ENCODE data around the gene SLC12A8.

Gene SLC12A8

DNA sequence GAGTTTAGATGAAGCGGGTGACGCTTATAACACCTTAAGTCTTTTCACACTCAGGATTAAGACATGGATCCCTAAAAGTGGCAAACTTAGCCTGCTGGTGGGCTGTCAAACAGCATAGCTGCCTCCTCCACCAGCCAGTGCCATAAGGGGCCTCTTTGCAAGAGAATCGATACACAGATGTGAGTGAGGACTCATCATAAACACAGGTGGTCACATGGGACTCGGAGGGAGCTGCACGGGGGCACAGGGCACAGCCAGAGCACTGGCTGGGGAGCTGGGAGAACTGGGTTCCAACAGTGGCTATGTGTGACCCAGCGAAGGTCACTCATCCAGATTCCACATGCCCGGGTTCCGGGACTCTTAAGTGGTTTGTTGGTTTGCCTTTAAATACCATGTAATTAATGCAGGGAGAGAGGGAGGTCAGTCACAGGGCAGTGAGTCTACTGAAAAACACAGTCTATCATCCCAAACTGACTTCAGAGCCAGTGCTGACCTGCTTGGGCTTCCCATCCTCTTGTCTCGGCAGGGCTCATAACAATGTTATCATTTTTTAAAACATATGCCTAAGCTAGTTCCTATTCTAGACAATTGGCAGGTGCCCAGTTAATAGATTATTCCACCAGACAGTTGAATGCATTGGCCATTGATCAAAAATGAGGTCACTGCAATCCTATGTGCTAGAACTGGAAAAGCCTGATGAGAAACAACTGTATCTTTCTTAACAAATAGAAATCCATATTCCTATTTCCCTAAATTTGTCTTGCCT is 51.8 kb downstream of the SLC12A8 start:
- H3K9me3 ChIP-seq (ENCODE audit: insufficient read depth, low read depth, low read length), result no peaks in the 10 kb centered on the region
- H3K36me3 ChIP-seq (ENCODE audit: insufficient read depth, low read depth, low read length), result no peaks in the 10 kb centered on the region
- no peak overlapping the region for H3K4me3 ChIP-seq (ENCODE audit: low read length)
- H3K27ac ChIP-seq (ENCODE audit: low read length), result no peak overlapping the region
- peaks cover 8% of the 10 kb centered on the region; the same call in 1 of the 2 replicates for H3K4me1 ChIP-seq (ENCODE audit: insufficient read depth, low read length)
- no peak overlapping the region for H3K9ac ChIP-seq (ENCODE audit: low read depth, low read length)
- no peaks in the 10 kb centered on the region for H3K27me3 ChIP-seq (ENCODE audit: insufficient read depth, low read length)

DNA sequence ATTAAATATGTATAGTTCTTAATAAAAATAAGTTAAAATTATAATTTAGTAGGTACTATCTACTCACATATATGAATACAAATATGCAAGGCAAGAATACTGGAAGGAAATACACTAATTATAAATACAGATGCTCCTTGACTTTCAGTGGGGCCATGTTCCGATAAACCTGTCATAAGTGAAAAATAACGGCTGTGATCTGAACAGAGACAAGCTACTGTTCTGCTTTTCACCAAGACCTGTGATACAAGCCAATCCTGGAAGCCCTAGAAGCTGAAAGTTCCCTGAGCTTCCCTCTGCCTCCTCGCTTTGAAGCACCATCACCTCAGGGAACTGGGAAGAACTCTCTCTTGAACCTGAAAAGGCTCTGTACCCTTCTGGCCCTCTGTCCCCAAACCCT is 55.4 kb downstream of the SLC12A8 start:
- Histone ChIP-seq H3K9me3 (ENCODE audit: insufficient read depth, low read depth, low read length) (no peaks in the 10 kb centered on the region), H3K36me3 (ENCODE audit: insufficient read depth, low read depth, low read length) (no peaks in the 10 kb centered on the region), H3K4me3 (ENCODE audit: low read length) (no peak overlapping the region), H3K27me3 (ENCODE audit: insufficient read depth, low read length) (no peaks in the 10 kb centered on the region), H3K4me1 (ENCODE audit: insufficient read depth, low read length) (peaks cover 16% of the 10 kb centered on the region; the same call in 1 of the 2 replicates), H3K9ac (ENCODE audit: low read depth, low read length) (no peak overlapping the region), H3K27ac (ENCODE audit: low read length) (no peak overlapping the region)

DNA sequence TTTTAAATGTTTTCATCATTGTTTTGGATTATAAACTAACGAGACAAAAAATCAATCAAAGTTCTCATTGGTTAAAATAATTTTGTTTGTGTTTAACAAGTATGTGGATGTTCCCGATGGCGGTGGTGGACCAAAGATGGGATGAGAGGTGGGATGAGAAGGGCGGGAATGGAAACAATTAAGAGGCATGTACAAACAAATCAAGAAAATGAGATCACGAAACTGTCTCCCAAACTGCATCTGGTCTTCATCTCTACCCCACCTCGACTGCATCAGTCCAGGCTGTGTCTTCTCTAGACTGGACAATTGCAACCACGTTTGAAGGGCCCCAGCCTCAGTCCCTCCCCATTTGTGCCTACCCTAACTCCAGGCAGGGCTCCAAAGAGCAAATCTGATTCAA is 56.1 kb downstream of the SLC12A8 start:
- H3K4me1 ChIP-seq (ENCODE audit: insufficient read depth, low read length), result peaks cover 16% of the 10 kb centered on the region; the same call in 1 of the 2 replicates
- H3K9ac ChIP-seq (ENCODE audit: low read depth, low read length), result no peak overlapping the region
- no peaks in the 10 kb centered on the region for H3K27me3 ChIP-seq (ENCODE audit: insufficient read depth, low read length)
- H3K9me3 ChIP-seq (ENCODE audit: insufficient read depth, low read depth, low read length), result no peaks in the 10 kb centered on the region
- no peaks in the 10 kb centered on the region for H3K36me3 ChIP-seq (ENCODE audit: insufficient read depth, low read depth, low read length)
- H3K27ac ChIP-seq (ENCODE audit: low read length), result no peak overlapping the region
- no peak overlapping the region for H3K4me3 ChIP-seq (ENCODE audit: low read length)

DNA sequence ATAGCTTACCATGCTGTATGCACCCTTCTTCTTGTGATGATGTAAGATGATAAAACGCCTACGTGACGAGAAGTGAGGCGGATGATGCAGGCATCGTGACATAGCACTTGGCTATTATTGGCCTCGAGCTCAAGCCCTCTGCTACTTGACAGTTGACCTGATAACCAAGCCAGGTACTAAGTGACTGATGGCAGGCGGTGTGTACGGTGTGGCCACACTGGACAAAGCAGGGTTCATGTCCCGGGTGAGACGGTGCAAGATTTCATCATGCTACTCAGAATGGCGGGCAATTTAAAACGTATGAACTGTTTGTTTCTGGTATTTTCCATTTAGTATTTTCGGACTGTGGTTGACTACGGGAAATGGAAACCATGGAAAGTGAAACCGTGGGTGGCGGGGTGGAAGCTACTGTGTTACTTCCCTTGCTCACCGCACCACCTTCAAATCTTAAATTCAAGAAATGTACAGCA is 57.7 kb downstream of the SLC12A8 start:
- peaks cover 16% of the 10 kb centered on the region; the same call in 1 of the 2 replicates for H3K4me1 ChIP-seq (ENCODE audit: insufficient read depth, low read length)
- no peaks in the 10 kb centered on the region for H3K27me3 ChIP-seq (ENCODE audit: insufficient read depth, low read length)
- H3K36me3 ChIP-seq (ENCODE audit: insufficient read depth, low read depth, low read length), result no peaks in the 10 kb centered on the region
- H3K27ac ChIP-seq (ENCODE audit: low read length), result no peak overlapping the region
- H3K4me3 ChIP-seq (ENCODE audit: low read length), result no peak overlapping the region
- no peaks in the 10 kb centered on the region for H3K9me3 ChIP-seq (ENCODE audit: insufficient read depth, low read depth, low read length)
- H3K9ac ChIP-seq (ENCODE audit: low read depth, low read length), result no peak overlapping the region

DNA sequence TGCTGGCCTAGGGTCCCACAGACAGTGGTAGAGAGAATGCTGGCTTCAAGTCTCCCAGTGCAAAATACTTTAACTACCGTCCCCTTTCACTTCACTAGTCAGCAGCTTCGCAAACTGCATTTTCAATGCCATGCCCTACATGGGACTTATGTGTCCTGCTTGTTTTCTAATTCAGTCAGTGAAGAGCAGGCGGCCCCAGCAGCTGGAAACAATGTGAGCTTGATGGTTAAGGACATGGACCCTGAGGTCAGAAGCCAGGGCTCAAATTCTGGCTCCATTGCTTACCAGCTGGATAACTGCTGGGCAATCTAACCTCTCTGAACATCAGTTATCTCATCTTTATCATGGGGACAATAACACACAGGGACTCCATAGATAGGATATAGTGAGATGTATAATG is 58.4 kb downstream of the SLC12A8 start:
- Histone ChIP-seq H3K9ac (ENCODE audit: low read depth, low read length) (no peak overlapping the region), H3K27ac (ENCODE audit: low read length) (no peak overlapping the region)

DNA sequence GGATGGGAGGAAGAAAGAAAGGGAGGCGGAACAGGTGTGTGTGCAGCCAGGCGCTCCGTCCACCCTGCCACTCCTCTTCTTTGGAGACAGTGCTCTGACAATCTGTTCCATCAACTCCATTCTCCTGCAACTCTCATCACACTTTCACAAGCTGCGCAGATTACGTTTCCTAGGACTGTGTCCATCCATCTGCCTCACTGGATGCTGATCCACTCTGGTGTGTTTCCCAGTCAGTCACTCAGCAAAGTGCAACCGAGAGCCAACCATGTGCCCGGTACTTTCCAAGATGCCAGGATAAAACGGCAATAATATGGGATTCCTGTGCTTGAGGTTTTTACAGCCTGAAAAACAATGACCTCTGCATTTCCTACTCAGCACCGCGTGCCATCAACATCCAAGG is 59.6 kb downstream of the SLC12A8 start:
- Histone ChIP-seq H3K4me1 (ENCODE audit: insufficient read depth, low read length) (peaks cover 16% of the 10 kb centered on the region; the same call in 1 of the 2 replicates), H3K36me3 (ENCODE audit: insufficient read depth, low read depth, low read length) (no peaks in the 10 kb centered on the region), H3K27me3 (ENCODE audit: insufficient read depth, low read length) (no peaks in the 10 kb centered on the region), H3K4me3 (ENCODE audit: low read length) (no peak overlapping the region), H3K9ac (ENCODE audit: low read depth, low read length) (no peak overlapping the region), H3K27ac (ENCODE audit: low read length) (no peak overlapping the region), H3K9me3 (ENCODE audit: insufficient read depth, low read depth, low read length) (no peaks in the 10 kb centered on the region)

More for the DNA sequence above, 58.4 kb downstream of the SLC12A8 start:
- H3K27me3 ChIP-seq (ENCODE audit: insufficient read depth, low read length), result no peaks in the 10 kb centered on the region
- no peaks in the 10 kb centered on the region for H3K36me3 ChIP-seq (ENCODE audit: insufficient read depth, low read depth, low read length)
- peaks cover 16% of the 10 kb centered on the region; the same call in 1 of the 2 replicates for H3K4me1 ChIP-seq (ENCODE audit: insufficient read depth, low read length)
- no peaks in the 10 kb centered on the region for H3K9me3 ChIP-seq (ENCODE audit: insufficient read depth, low read depth, low read length)
- H3K4me3 ChIP-seq (ENCODE audit: low read length), result no peak overlapping the region

DNA sequence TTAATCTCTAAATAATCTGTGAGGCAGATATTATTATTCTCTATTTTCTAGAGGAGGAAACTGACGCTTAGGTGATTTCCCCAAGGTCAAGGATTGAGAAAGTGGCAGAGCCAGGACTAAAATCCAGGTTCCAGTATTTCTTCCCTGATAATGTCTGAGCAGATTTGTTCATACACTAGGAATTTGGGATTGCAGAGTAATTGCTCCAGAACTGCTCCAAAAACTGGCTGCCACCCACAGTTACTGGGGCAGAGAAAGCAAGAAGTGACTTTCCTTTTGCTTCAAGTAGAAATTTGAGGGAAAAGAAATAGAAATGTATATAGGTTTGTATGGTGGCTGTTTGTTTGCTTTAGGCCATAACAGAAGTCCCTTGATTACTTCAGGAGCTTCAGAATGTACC is 60.6 kb downstream of the SLC12A8 start:
- Histone ChIP-seq H3K4me1 (ENCODE audit: insufficient read depth, low read length) (peaks cover 19% of the 10 kb centered on the region; the same call in 1 of the 2 replicates), H3K4me3 (ENCODE audit: low read length) (no peak overlapping the region), H3K9ac (ENCODE audit: low read depth, low read length) (no peak overlapping the region), H3K27ac (ENCODE audit: low read length) (no peak overlapping the region), H3K36me3 (ENCODE audit: insufficient read depth, low read depth, low read length) (no peaks in the 10 kb centered on the region), H3K27me3 (ENCODE audit: insufficient read depth, low read length) (no peaks in the 10 kb centered on the region), H3K9me3 (ENCODE audit: insufficient read depth, low read depth, low read length) (no peaks in the 10 kb centered on the region)

DNA sequence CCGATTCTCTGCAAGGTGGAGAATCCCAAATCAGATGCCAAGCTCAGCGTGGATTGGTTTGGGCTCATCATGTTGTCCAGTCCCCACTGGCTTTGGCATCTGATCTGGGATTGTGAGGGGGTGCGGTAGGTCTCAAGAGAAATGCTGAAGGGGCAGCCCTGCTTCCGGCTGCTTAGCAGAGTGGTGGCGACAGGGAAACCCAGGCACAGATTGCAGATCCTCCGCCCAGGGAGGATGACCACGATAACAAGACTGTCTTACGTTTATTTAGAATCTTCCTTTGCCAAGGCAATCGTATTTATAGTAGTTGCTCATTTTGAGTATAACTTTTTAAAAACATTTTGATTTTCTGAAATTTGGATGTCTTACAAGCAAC is 61.1 kb downstream of the SLC12A8 start:
- H3K9me3 ChIP-seq (ENCODE audit: insufficient read depth, low read depth, low read length), result no peaks in the 10 kb centered on the region
- H3K4me1 ChIP-seq (ENCODE audit: insufficient read depth, low read length), result peaks cover 15% of the 10 kb centered on the region; the same call in 1 of the 2 replicates
- no peak overlapping the region for H3K9ac ChIP-seq (ENCODE audit: low read depth, low read length)
- no peaks in the 10 kb centered on the region for H3K27me3 ChIP-seq (ENCODE audit: insufficient read depth, low read length)
- H3K4me3 ChIP-seq (ENCODE audit: low read length), result no peak overlapping the region
- H3K27ac ChIP-seq (ENCODE audit: low read length), result no peak overlapping the region
- no peaks in the 10 kb centered on the region for H3K36me3 ChIP-seq (ENCODE audit: insufficient read depth, low read depth, low read length)

DNA sequence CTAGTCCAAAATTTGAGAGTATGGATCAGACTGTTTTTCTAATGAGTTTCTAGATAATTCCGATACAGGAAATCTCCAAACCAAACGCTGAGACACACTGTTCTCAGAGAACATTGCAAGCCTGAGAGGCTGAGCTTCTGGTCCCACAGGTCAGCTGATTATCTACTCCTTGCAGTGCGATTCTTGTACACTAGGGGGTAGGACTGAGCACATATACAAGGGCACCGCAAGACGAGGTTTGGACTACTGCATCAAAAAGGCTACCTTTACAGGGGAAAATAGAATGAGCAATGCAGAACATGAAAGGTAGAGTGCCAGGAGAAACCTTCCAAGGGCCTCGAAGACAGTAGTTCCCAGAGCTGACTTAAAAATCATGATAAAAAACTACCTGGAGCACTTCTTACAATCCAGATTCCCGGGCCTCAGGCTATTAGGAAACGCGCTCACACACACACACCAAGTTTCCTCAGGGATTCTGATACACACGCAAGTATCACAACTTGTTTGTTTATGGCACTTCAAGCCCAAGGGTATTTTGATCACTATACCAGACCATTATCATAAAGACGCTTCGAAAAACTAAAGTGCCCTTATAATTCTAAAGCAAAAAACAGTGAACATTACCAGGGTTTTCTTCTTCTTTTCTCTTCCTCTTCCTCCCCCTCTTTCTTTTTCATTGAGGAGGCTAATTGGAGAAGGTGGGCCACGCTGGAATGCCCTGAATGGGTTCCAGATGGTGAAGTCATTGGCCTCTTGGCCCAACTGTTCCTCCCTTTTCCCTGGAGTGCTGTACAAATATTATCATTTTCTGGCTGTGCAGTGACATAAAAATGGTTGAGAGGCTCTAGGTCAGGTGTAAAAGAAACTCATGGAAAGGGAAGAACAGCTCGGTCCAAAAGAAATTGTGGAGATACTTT is 61.8 kb downstream of the SLC12A8 start:
- Histone ChIP-seq H3K27me3 (ENCODE audit: insufficient read depth, low read length) (no peaks in the 10 kb centered on the region), H3K4me3 (ENCODE audit: low read length) (no peak overlapping the region), H3K27ac (ENCODE audit: low read length) (no peak overlapping the region), H3K9me3 (ENCODE audit: insufficient read depth, low read depth, low read length) (no peaks in the 10 kb centered on the region), H3K9ac (ENCODE audit: low read depth, low read length) (no peak overlapping the region), H3K36me3 (ENCODE audit: insufficient read depth, low read depth, low read length) (no peaks in the 10 kb centered on the region), H3K4me1 (ENCODE audit: insufficient read depth, low read length) (peaks cover 10% of the 10 kb centered on the region; the same call in 1 of the 2 replicates)

DNA sequence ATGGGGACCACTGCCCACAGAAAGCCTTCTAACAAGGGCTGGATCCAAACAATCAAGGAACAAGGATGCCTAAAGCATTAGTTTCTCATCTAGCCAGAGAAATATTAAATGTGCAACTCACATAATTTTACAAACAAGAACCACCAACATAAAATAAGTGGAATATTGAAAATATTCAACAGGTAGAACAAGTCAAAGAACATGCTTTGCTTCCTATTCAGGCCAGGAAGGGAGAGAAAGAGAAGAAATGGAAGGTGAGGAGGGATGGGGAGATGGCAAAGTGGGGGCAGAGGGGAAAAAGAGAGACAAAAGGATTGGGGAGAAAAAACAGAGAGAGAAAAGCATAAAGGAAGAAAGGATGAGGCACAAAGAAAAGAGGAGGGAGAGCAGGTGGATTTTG is 63.1 kb downstream of the SLC12A8 start:
- Histone ChIP-seq H3K27me3 (ENCODE audit: insufficient read depth, low read length) (no peaks in the 10 kb centered on the region), H3K4me3 (ENCODE audit: low read length) (no peak overlapping the region), H3K9ac (ENCODE audit: low read depth, low read length) (no peak overlapping the region), H3K4me1 (ENCODE audit: insufficient read depth, low read length) (peaks cover 9% of the 10 kb centered on the region), H3K9me3 (ENCODE audit: insufficient read depth, low read depth, low read length) (no peaks in the 10 kb centered on the region), H3K36me3 (ENCODE audit: insufficient read depth, low read depth, low read length) (no peaks in the 10 kb centered on the region), H3K27ac (ENCODE audit: low read length) (no peak overlapping the region)

DNA sequence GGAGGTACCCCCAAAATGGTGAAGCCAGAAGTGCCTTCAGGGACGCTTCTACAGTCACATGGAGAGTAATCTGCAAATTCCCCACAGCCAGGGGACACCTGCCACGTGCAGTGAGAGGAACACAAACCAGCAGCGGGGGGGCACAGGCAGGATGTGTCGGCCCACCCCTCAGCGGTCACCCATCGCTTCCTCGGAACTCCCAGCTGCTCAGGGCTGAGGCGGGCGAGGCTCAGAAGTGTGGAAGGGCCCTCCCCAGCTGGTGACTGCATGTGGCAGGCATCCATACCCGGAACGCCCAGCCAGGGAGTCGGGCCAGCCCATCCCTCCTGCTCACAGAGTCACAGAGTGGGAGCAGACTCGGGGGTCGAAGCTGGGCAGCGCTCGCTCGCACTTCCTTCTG is 63.7 kb downstream of the SLC12A8 start:
- Histone ChIP-seq H3K4me1 (ENCODE audit: insufficient read depth, low read length) (peaks cover 15% of the 10 kb centered on the region), H3K4me3 (ENCODE audit: low read length) (no peak overlapping the region)

More for the DNA sequence above, 63.7 kb downstream of the SLC12A8 start:
- H3K27ac ChIP-seq (ENCODE audit: low read length), result no peak overlapping the region
- no peaks in the 10 kb centered on the region for H3K27me3 ChIP-seq (ENCODE audit: insufficient read depth, low read length)
- no peak overlapping the region for H3K9ac ChIP-seq (ENCODE audit: low read depth, low read length)
- no peaks in the 10 kb centered on the region for H3K9me3 ChIP-seq (ENCODE audit: insufficient read depth, low read depth, low read length)
- no peaks in the 10 kb centered on the region for H3K36me3 ChIP-seq (ENCODE audit: insufficient read depth, low read depth, low read length)

All from iPS-20b (cell line).